ENCODE data around the gene NCOA6. TPM values are rescaled to one million over a fixed set of nuclear protein-coding genes. Genes with fewer than 3 reads are reported as not detected.

NCOA6 gene
- total RNA-seq, 4 donors from 2014 or later = 11.6 to 21.8 (median 18.1) TPM

DNA sequence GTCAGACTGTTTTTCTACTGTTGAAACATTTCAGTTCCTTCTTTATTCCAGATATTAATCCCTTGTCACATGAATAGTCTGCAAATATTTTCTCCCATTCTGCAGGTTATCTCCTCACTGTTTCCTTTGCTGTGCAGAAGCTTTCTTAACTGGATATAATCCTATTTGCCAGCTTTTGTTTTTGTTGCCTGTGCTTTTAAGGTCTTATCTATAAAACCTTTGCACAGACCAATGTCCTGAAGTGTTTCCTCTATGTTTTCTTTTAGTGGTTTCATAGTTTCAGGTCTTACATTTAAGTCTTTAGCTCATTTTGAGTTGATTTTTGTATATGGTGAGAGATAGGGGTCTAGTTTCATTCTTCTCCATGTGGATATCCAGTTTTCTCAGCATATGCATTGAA is 19.2 kb downstream of the NCOA6 start:
- no peaks in the 10 kb centered on the region for H3K9me3 ChIP-seq
- no peaks in the 10 kb centered on the region for H3K4me1 ChIP-seq
- H3K4me3 ChIP-seq = no peak overlapping the region
- intact Hi-C loops (cut with DNase I) = no loop called here
- H3K27ac ChIP-seq = no peak overlapping the region
- H3K36me3 ChIP-seq = peaks cover 0 to 20% (median 0%) of the 10 kb centered on the region in 3 donors
- no peaks in the 10 kb centered on the region for H3K27me3 ChIP-seq
- TF ChIP-seq POLR2A (IDR thresholded peaks at IDR 0.05) = no peak
- TF ChIP-seq, protein P1, sequence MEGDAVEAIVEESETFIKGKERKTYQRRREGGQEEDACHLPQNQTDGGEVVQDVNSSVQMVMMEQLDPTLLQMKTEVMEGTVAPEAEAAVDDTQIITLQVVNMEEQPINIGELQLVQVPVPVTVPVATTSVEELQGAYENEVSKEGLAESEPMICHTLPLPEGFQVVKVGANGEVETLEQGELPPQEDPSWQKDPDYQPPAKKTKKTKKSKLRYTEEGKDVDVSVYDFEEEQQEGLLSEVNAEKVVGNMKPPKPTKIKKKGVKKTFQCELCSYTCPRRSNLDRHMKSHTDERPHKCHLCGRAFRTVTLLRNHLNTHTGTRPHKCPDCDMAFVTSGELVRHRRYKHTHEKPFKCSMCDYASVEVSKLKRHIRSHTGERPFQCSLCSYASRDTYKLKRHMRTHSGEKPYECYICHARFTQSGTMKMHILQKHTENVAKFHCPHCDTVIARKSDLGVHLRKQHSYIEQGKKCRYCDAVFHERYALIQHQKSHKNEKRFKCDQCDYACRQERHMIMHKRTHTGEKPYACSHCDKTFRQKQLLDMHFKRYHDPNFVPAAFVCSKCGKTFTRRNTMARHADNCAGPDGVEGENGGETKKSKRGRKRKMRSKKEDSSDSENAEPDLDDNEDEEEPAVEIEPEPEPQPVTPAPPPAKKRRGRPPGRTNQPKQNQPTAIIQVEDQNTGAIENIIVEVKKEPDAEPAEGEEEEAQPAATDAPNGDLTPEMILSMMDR (IDR thresholded peaks at IDR 0.05) = no peak
- no peak for DNase-seq

DNA sequence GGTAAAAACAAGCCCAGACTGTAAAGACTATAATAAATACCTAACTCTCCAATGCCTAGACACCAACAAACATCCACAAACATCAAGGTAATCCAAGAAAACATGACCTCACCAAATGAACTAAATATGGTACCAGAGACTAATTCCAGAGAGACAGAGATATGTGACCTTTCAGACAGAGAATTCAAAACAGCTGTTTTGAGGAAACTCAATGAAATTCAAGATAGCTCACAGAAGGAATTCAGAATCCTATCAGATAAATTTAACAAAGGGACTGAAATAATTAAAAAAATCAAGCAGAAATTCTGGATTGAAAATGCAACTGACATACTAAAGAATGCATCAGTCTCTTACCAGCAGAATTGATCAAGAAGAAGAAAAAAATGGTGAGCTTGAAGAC is 26.6 kb downstream of the NCOA6 start:
- TF ChIP-seq, protein P1 (IDR thresholded peaks at IDR 0.05) = no peak
- no peak for TF ChIP-seq POLR2A (IDR thresholded peaks at IDR 0.05)
- intact Hi-C loops (cut with DNase I) = no loop called here
- Histone ChIP-seq H3K9me3 (no peaks in the 10 kb centered on the region), H3K4me3 (no peak overlapping the region), H3K27me3 (no peaks in the 10 kb centered on the region), H3K27ac (no peak overlapping the region), H3K4me1 (no peaks in the 10 kb centered on the region), H3K36me3 (peaks cover 0 to 24% (median 0%) of the 10 kb centered on the region in 3 donors)
- DNase-seq = no peak

DNA sequence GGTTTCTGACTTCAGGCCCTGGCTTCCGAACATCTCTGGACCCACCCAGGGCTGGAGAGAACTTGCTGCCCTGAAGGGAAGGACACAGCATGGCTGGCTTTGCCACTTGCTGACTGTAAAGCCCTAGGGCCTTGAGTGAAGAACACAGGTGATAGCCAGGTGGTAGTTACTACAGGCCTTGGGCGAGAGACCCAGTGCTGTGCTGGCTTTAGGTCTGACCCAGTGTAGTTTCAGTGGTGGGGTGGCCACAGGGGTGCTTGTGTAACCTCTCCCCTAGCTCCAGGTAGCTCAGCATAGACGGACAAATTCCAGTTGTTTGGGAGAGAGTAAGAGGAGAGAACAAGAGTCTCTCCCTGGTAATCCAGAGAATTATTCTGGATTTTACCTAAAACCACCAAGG is 27.1 kb downstream of the NCOA6 start:
- WGBS, 2 donors = 100% methylated on average over 1 of the region's 3 CpGs
- intact Hi-C loops (cut with DNase I) = no loop called here

GRCh38 chr20:34797012-34797995 is 28.1 kb downstream of the NCOA6 start:
- intact Hi-C loops (cut with DNase I) = no loop called here
- H3K9me3 ChIP-seq = no peaks in the 10 kb centered on the region
- H3K27me3 ChIP-seq = no peaks in the 10 kb centered on the region
- 94 to 95% methylated on average over 7 of the region's 8 CpGs for WGBS, 2 donors
- no peak overlapping the region for H3K4me3 ChIP-seq
- no peak for TF ChIP-seq POLR2A (IDR thresholded peaks at IDR 0.05)
- TF ChIP-seq, protein P1 (IDR thresholded peaks at IDR 0.05) = no peak
- peaks cover 0 to 11% (median 0%) of the 10 kb centered on the region in 3 donors for H3K36me3 ChIP-seq
- H3K4me1 ChIP-seq = peaks cover 0 to under 1% (median 0%) of the 10 kb centered on the region in 3 donors
- H3K27ac ChIP-seq = no peak overlapping the region
- no peak for DNase-seq

More for the DNA sequence above, 27.1 kb downstream of the NCOA6 start:
- no peak for DNase-seq
- peaks cover 0 to 20% (median 0%) of the 10 kb centered on the region in 3 donors for H3K36me3 ChIP-seq
- H3K9me3 ChIP-seq = no peaks in the 10 kb centered on the region
- H3K4me1 ChIP-seq = no peaks in the 10 kb centered on the region
- TF ChIP-seq, protein P1 (IDR thresholded peaks at IDR 0.05) = no peak
- TF ChIP-seq POLR2A (IDR thresholded peaks at IDR 0.05) = no peak
- no peak overlapping the region for H3K27ac ChIP-seq
- H3K4me3 ChIP-seq = no peak overlapping the region
- H3K27me3 ChIP-seq = no peaks in the 10 kb centered on the region

GRCh38 chr20:34794006-34794585 is 31.4 kb downstream of the NCOA6 start:
- peaks cover 0 to 36% (median 6%) of the 10 kb centered on the region in 3 donors for H3K36me3 ChIP-seq
- H3K4me1 ChIP-seq = peaks cover 0 to 12% (median 0%) of the 10 kb centered on the region in 3 donors
- intact Hi-C loops (cut with DNase I) = no loop called here
- no peak for DNase-seq
- 94 to 97% methylated on average over 2 of the region's 2 CpGs for WGBS, 2 donors
- H3K27me3 ChIP-seq = no peaks in the 10 kb centered on the region
- TF ChIP-seq, protein P1 (IDR thresholded peaks at IDR 0.05) = no peak
- TF ChIP-seq POLR2A (IDR thresholded peaks at IDR 0.05) = no peak
- H3K9me3 ChIP-seq = no peaks in the 10 kb centered on the region
- H3K4me3 ChIP-seq = no peak overlapping the region
- no peak overlapping the region for H3K27ac ChIP-seq

Data from esophagus squamous epithelium (tissue), 5 donors.